ENCODE results near the gene FAM13B.

DNA sequence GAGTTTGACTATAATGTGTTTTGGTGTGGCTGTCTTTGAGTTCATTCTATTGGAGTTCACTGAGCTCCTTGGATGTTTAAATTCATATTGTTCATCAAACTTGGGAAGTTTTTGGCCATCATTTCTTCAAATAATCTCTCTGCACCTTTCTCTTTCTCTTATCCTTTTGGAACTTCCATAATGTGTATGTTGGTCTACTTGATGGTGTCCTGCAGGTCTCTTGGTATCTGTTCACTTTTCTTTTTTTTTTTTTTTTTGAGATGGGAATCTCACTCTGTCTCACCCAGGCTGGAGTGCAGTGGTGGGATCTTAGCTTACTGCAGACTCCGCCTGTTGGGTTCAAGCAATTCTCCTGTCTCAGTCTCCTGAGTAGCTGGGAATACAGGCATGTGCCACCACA lies 116.0 kb downstream of the FAM13B start:
- no peak for TF ChIP-seq EP300 (IDR thresholded peaks at IDR 0.05; ENCODE audit: borderline replicate concordance in 1 of 2, low read depth in 1 of 2, low read length in 1 of 2)
- TF ChIP-seq EZH2phosphoT487 (IDR thresholded peaks at IDR 0.05; ENCODE audit: borderline replicate concordance, low read depth): no peak
- TF ChIP-seq CTCF (IDR thresholded peaks at IDR 0.05): no peak
- TF ChIP-seq MEF2A (IDR thresholded peaks at IDR 0.05; ENCODE audit: borderline replicate concordance, low read depth): no peak
- TF ChIP-seq, protein P1, sequence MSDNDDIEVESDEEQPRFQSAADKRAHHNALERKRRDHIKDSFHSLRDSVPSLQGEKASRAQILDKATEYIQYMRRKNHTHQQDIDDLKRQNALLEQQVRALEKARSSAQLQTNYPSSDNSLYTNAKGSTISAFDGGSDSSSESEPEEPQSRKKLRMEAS (IDR thresholded peaks at IDR 0.05; ENCODE audit: low read depth): no peak
- no peak for TF ChIP-seq NRF1 (IDR thresholded peaks at IDR 0.05; ENCODE audit: low read depth, low read length)
- TF ChIP-seq MXI1 (IDR thresholded peaks at IDR 0.05; ENCODE audit: low read depth, low read length): no peak
- no peak for TF ChIP-seq FOXM1 (IDR thresholded peaks at IDR 0.05; ENCODE audit: low read depth)
- no peak for TF ChIP-seq POLR2AphosphoS5 (IDR thresholded peaks at IDR 0.05; ENCODE audit: low read depth, low read length)
- TF ChIP-seq SIN3A (IDR thresholded peaks at IDR 0.05; ENCODE audit: borderline replicate concordance, low read depth, low read length): no peak
- TF ChIP-seq NFIC (IDR thresholded peaks at IDR 0.05; ENCODE audit: borderline replicate concordance): no peak
- TF ChIP-seq RFX5 (IDR thresholded peaks at IDR 0.05; ENCODE audit: low read length): no peak
- no peak for TF ChIP-seq YY1 (IDR thresholded peaks at IDR 0.05; ENCODE audit: low read depth)
- no peak for TF ChIP-seq TCF12 (IDR thresholded peaks at IDR 0.05)

All from SK-N-SH (cell line).